ENCODE results near the gene CIB2. TPM values are rescaled to one million over a fixed set of nuclear protein-coding genes. Genes with fewer than 3 reads are reported as not detected.

Gene CIB2
- total RNA-seq, 1 donor from 2014 or later: 9.6 TPM

DNA sequence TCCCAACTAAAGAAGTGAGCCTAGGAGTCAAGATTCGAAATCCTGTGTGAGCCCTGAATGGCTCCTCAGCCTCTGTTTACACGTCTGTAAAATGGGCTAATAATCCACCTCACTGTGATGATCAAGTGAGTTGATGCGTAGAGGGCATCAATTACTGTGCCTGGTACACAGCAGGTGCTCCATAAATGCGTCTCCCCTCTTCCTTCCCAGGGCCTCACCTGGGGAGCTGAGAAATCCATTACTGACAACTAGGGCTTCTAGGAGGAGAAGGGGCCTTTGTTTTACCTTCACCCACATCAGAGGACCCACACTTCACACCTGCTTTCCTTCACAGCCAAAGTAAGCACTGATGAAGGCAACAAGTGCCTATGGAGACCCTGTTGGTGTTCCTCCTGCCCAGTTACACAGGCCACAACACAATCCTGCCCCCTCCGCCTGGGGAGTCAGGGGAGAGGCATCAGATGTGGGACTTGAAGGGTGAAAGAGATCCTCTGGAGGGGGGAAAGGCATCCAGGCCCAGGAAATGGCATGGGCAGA, 1.4 kb downstream of the CIB2 start:
- Mint-ChIP-seq H3K27ac (ENCODE audit: unreplicated experiment) (peak overlapping the region; percentile 79), H3K36me3 (ENCODE audit: unreplicated experiment) (no peaks in the 10 kb centered on the region), H3K9me3 (ENCODE audit: unreplicated experiment) (no peaks in the 10 kb centered on the region), H3K4me1 (ENCODE audit: unreplicated experiment) (peaks cover 13% of the 10 kb centered on the region), H3K27me3 (ENCODE audit: unreplicated experiment) (no peaks in the 10 kb centered on the region), H3K4me3 (ENCODE audit: unreplicated experiment) (peak overlapping the region; percentile 71)
- no peak for DNase-seq (ENCODE audit: extremely low spot score, unreplicated experiment)
- TF ChIP-seq, protein P1, sequence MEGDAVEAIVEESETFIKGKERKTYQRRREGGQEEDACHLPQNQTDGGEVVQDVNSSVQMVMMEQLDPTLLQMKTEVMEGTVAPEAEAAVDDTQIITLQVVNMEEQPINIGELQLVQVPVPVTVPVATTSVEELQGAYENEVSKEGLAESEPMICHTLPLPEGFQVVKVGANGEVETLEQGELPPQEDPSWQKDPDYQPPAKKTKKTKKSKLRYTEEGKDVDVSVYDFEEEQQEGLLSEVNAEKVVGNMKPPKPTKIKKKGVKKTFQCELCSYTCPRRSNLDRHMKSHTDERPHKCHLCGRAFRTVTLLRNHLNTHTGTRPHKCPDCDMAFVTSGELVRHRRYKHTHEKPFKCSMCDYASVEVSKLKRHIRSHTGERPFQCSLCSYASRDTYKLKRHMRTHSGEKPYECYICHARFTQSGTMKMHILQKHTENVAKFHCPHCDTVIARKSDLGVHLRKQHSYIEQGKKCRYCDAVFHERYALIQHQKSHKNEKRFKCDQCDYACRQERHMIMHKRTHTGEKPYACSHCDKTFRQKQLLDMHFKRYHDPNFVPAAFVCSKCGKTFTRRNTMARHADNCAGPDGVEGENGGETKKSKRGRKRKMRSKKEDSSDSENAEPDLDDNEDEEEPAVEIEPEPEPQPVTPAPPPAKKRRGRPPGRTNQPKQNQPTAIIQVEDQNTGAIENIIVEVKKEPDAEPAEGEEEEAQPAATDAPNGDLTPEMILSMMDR (IDR thresholded peaks at IDR 0.05): no peak

- TF ChIP-seq, protein P1 (IDR thresholded peaks at IDR 0.05): no peak
- Mint-ChIP-seq H3K4me3 (ENCODE audit: unreplicated experiment) (no peak overlapping the region), H3K27me3 (ENCODE audit: unreplicated experiment) (no peaks in the 10 kb centered on the region), H3K9me3 (ENCODE audit: unreplicated experiment) (no peaks in the 10 kb centered on the region), H3K27ac (ENCODE audit: unreplicated experiment) (peak overlapping the region; percentile 43), H3K4me1 (ENCODE audit: unreplicated experiment) (peaks cover 13% of the 10 kb centered on the region), H3K36me3 (ENCODE audit: unreplicated experiment) (no peaks in the 10 kb centered on the region)
- no peak for DNase-seq (ENCODE audit: extremely low spot score, unreplicated experiment)
These were observed 2.0 kb downstream of the CIB2 start for GRCh38 chr15:78129077-78129750.

- DNase-seq (ENCODE audit: extremely low spot score, unreplicated experiment): no peak
- Mint-ChIP-seq H3K36me3 (ENCODE audit: unreplicated experiment) (no peaks in the 10 kb centered on the region), H3K4me1 (ENCODE audit: unreplicated experiment) (peaks cover 13% of the 10 kb centered on the region), H3K9me3 (ENCODE audit: unreplicated experiment) (no peaks in the 10 kb centered on the region), H3K27me3 (ENCODE audit: unreplicated experiment) (no peaks in the 10 kb centered on the region), H3K4me3 (ENCODE audit: unreplicated experiment) (no peak overlapping the region), H3K27ac (ENCODE audit: unreplicated experiment) (no peak overlapping the region)
- TF ChIP-seq, protein P1 (IDR thresholded peaks at IDR 0.05): no peak
These were observed 3.4 kb downstream of the CIB2 start for GRCh38 chr15:78127882-78128281.

- Mint-ChIP-seq H3K27ac (ENCODE audit: unreplicated experiment) (no peak overlapping the region), H3K36me3 (ENCODE audit: unreplicated experiment) (no peaks in the 10 kb centered on the region), H3K4me3 (ENCODE audit: unreplicated experiment) (no peak overlapping the region), H3K9me3 (ENCODE audit: unreplicated experiment) (no peaks in the 10 kb centered on the region), H3K4me1 (ENCODE audit: unreplicated experiment) (peaks cover 2% of the 10 kb centered on the region), H3K27me3 (ENCODE audit: unreplicated experiment) (no peaks in the 10 kb centered on the region)
- TF ChIP-seq, protein P1 (IDR thresholded peaks at IDR 0.05): no peak
- no peak for DNase-seq (ENCODE audit: extremely low spot score, unreplicated experiment)
These were observed 6.0 kb downstream of the CIB2 start for GRCh38 chr15:78125267-78125666.

DNA sequence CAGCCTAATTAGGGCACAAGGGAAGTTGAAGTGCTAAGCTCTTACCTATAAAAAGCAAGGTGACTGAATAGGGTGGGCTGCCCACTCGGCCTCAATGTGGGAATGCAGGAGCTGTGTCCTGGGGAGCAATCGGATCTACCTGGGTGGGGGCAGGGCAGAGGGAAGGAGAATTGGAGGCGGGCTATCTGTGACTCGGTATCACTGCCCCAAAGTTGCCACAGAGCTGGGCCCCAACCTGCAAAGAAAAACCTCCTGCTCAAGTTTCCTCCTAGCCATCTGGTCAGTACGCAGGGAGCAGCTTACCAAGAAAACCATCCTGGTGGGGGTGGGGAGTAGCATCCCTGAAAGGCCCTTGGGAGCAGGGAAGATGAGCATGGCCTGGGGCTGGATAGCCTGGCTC, 10.7 kb downstream of the CIB2 start:
- TF ChIP-seq, protein P1 (IDR thresholded peaks at IDR 0.05): no peak
- H3K27ac Mint-ChIP-seq (ENCODE audit: unreplicated experiment): no peak overlapping the region
- no peak overlapping the region for H3K4me3 Mint-ChIP-seq (ENCODE audit: unreplicated experiment)
- H3K9me3 Mint-ChIP-seq (ENCODE audit: unreplicated experiment): no peaks in the 10 kb centered on the region
- no peaks in the 10 kb centered on the region for H3K36me3 Mint-ChIP-seq (ENCODE audit: unreplicated experiment)
- H3K4me1 Mint-ChIP-seq (ENCODE audit: unreplicated experiment): no peaks in the 10 kb centered on the region
- no peaks in the 10 kb centered on the region for H3K27me3 Mint-ChIP-seq (ENCODE audit: unreplicated experiment)
- no peak for DNase-seq (ENCODE audit: extremely low spot score, unreplicated experiment)
